Ascending aorta (tissue), 2 donors: Measurements from ENCODE around the gene FGD4. TPM values are rescaled to one million over a fixed set of nuclear protein-coding genes. Genes with fewer than 3 reads are reported as not detected.
A peak's percentile ranks its signal among the peaks of the same experiment; 100 is the strongest.

Source experiments
- DNase-seq, 2 donors: peaks; one replicate each; pipeline ENCODE4 v3.0.0-alpha.2; 2019; ENCODE audit warnings: low spot score in 2 of 2
- H3K27ac ChIP-seq, 2 donors: fragments of 200-600 bp; sonication (generic); one replicate each; pipeline ENCODE4 v1.5.1; 2016 to 2017; ENCODE audit warnings: mild to moderate bottlenecking in 1 of 2
- H3K27me3 ChIP-seq: fragments of 200-600 bp; sonication (generic); one replicate; pipeline ENCODE4 v1.5.1; 2017
- H3K36me3 ChIP-seq, 2 donors: fragments of 200-600 bp; sonication (generic); one replicate each; pipeline ENCODE4 v1.5.1; 2016
- H3K4me1 ChIP-seq, 2 donors: fragments of 200-600 bp; sonication (generic); one replicate each; pipeline ENCODE4 v1.5.1; 2016 to 2017; ENCODE audit warnings: mild to moderate bottlenecking in 1 of 2
- H3K4me3 ChIP-seq, 2 donors: fragments of 200-600 bp; sonication (generic); one replicate each; pipeline ENCODE4 v1.5.1; 2016 to 2017; ENCODE audit warnings: mild to moderate bottlenecking in 1 of 2
- H3K9me3 ChIP-seq, 2 donors: fragments of 200-600 bp; sonication (generic); one replicate each; pipeline ENCODE4 v1.5.1; 2016
- CTCF ChIP-seq, 3 experiments: fragments of 200-600 bp in 2 of 3; fragments of 450-650 bp in 1 of 3; sonication (generic) in 2 of 3; IDR thresholded peaks; one replicate each; pipeline ENCODE4 v1.5.1; 2016 to 2019; ENCODE audit warnings: antibody characterized with exemption in 3 of 3, mild to moderate bottlenecking in 1 of 3, moderate library complexity in 1 of 3
- intact Hi-C: fragments of 100-400 bp; cut with DNase I; formaldehyde crosslinking; loops from one replicate; pipeline ENCODE4 v1.15.1; 2023
- total RNA-seq: library from RNA; depleted of rRNA; stranded (reverse); fragments of >200 nt; gene quantifications from one replicate; pipeline ENCODE4 v1.1.0, GENCODE V29; 2016

The FGD4 gene
- total RNA-seq, 1 donor from 2014 or later = 47.5 TPM

GRCh38 chr12:32379213-32379612, 20.1 kb upstream of the FGD4 start:
- intact Hi-C loops = no loop called here
- Histone ChIP-seq H3K4me1 (no peaks in the 10 kb centered on the region), H3K4me3 (no peak overlapping the region), H3K27ac (no peak overlapping the region), H3K36me3 (no peaks in the 10 kb centered on the region), H3K27me3 (no peaks in the 10 kb centered on the region), H3K9me3 (no peaks in the 10 kb centered on the region)
- no peak for TF ChIP-seq CTCF (IDR thresholded peaks at IDR 0.05)
- DNase-seq = no peak

- Histone ChIP-seq H3K4me3 (no peak overlapping the region), H3K27me3 (no peaks in the 10 kb centered on the region), H3K4me1 (no peaks in the 10 kb centered on the region), H3K27ac (no peak overlapping the region), H3K9me3 (no peaks in the 10 kb centered on the region), H3K36me3 (no peaks in the 10 kb centered on the region)
- no peak for DNase-seq
- no peak for TF ChIP-seq CTCF (IDR thresholded peaks at IDR 0.05)
- intact Hi-C loops = no loop called here
Measured at GRCh38 chr12:32379667-32380066, 19.7 kb upstream of the FGD4 start.

GRCh38 chr12:32382226-32382625, 17.1 kb upstream of the FGD4 start:
- no peaks in the 10 kb centered on the region for H3K4me1 ChIP-seq
- TF ChIP-seq CTCF (IDR thresholded peaks at IDR 0.05) = no peak
- intact Hi-C loops = no loop called here
- H3K36me3 ChIP-seq = no peaks in the 10 kb centered on the region
- no peak for DNase-seq
- H3K27me3 ChIP-seq = no peaks in the 10 kb centered on the region
- H3K27ac ChIP-seq = no peak overlapping the region
- no peak overlapping the region for H3K4me3 ChIP-seq
- H3K9me3 ChIP-seq = no peaks in the 10 kb centered on the region

GRCh38 chr12:32390572-32391219, 8.7 kb upstream of the FGD4 start:
- peak overlapping the region; percentile 45 to 58 for H3K4me3 ChIP-seq
- H3K27ac ChIP-seq = no peak overlapping the region
- TF ChIP-seq CTCF (IDR thresholded peaks at IDR 0.05) = no peak
- DNase-seq = no peak
- no peaks in the 10 kb centered on the region for H3K36me3 ChIP-seq
- intact Hi-C loops = loop anchor here (10.0 kb wide), 1 partner anchor 144 kb away; no protein-coding TSS in a partner anchor
- H3K9me3 ChIP-seq = no peaks in the 10 kb centered on the region
- H3K4me1 ChIP-seq = no peaks in the 10 kb centered on the region
- H3K27me3 ChIP-seq = no peaks in the 10 kb centered on the region

- no peaks in the 10 kb centered on the region for H3K27me3 ChIP-seq
- no peak for DNase-seq
- H3K27ac ChIP-seq = no peak overlapping the region
- no peaks in the 10 kb centered on the region for H3K4me1 ChIP-seq
- no peak overlapping the region for H3K4me3 ChIP-seq
- H3K9me3 ChIP-seq = no peaks in the 10 kb centered on the region
- H3K36me3 ChIP-seq = no peaks in the 10 kb centered on the region
- intact Hi-C loops = loop anchor here (5.0 to 10.0 kb wide), 2 partner anchors 140 to 288 kb away; partner anchors contain the start of gene BICD1
- TF ChIP-seq CTCF (IDR thresholded peaks at IDR 0.05) = no peak
Measured at GRCh38 chr12:32395026-32395425, 4.3 kb upstream of the FGD4 start.
